IMR-90 (cell line): ENCODE data around the gene UFSP1. TPM values are rescaled to one million over a fixed set of nuclear protein-coding genes. Genes with fewer than 3 reads are reported as not detected.

Experiments
- ATAC-seq: fragments of 200-7000 bp; cut with Tn5 transposase; 2 replicates; pipeline ENCODE4 v1.9.1; 2020; ENCODE audit warnings: low read depth, mild to moderate bottlenecking, moderate library complexity
- BruUV-seq: library from RNA; stranded (reverse); fragments of 400-500 nt; replicated peaks from 2 replicates; lab custom pipeline; 2021; lab: Mats Ljungman, UMichigan
- CTCF ChIA-PET: fragments of 300-600 bp; formaldehyde crosslinking; extraction: SDS; loops from one replicate; lab custom pipeline; 2021; ENCODE audit warnings: antibody characterized with exemption; lab: Yijun Ruan, JAX
- POLR2A ChIA-PET: fragments of 300-600 bp; sonication (Branson Sonifier 250); formaldehyde crosslinking; loops from one replicate; lab custom pipeline; 2022; ENCODE audit warnings: antibody characterized with exemption; ENCODE audit not compliant: unreplicated experiment; lab: Charles Lee
- DNase-seq: peaks from one replicate; pipeline ENCODE4 v3.0.0; 2013
- H2AFZ ChIP-seq: replicated peaks from 2 replicates; pipeline ENCODE3; 2013; ENCODE audit warnings: low read length, mild to moderate bottlenecking; ENCODE audit not compliant: poor library complexity
- H2AK5ac ChIP-seq: 2 replicates; pipeline ENCODE4 v1.6.1; 2013; ENCODE audit warnings: low read depth, low read length, inconsistent platforms
- H2AK9ac ChIP-seq: replicated peaks from 2 replicates; pipeline ENCODE3; 2013; ENCODE audit warnings: mild to moderate bottlenecking, low read depth, low read length, moderate library complexity; ENCODE audit not compliant: poor library complexity
- H2BK120ac ChIP-seq: 2 replicates; pipeline ENCODE4 v1.6.1; 2013; ENCODE audit warnings: low read depth, low read length, inconsistent platforms
- H2BK15ac ChIP-seq: 3 replicates; pipeline ENCODE4 v1.6.1; 2013; ENCODE audit warnings: low read depth, low read length, inconsistent platforms
- H2BK20ac ChIP-seq: 2 replicates; pipeline ENCODE4 v1.6.1; 2013; ENCODE audit warnings: low read depth, mild to moderate bottlenecking, inconsistent platforms, low read length, moderate library complexity
- H2BK5ac ChIP-seq: 2 replicates; pipeline ENCODE4 v1.6.1; 2013; ENCODE audit warnings: mild to moderate bottlenecking, low read depth, low read length, inconsistent platforms; ENCODE audit not compliant: poor library complexity, severe bottlenecking
- H3K14ac ChIP-seq: replicated peaks from 2 replicates; pipeline ENCODE4 v1.6.1; 2013; ENCODE audit warnings: low read depth, low read length, inconsistent platforms
- H3K18ac ChIP-seq: 2 replicates; pipeline ENCODE4 v1.6.1; 2013; ENCODE audit warnings: low read depth, low read length, control low read depth
- H3K23ac ChIP-seq: 2 replicates; pipeline ENCODE4 v1.6.1; 2013; ENCODE audit warnings: low read depth, low read length, inconsistent platforms
- H3K27ac ChIP-seq: 2 replicates; pipeline ENCODE4 v1.5.1; 2013; ENCODE audit warnings: mild to moderate bottlenecking, control low read depth, low read length; ENCODE audit not compliant: insufficient read depth
- H3K27me3 ChIP-seq: 2 replicates; pipeline ENCODE4 v1.6.1; 2013; ENCODE audit warnings: low read length; ENCODE audit not compliant: control insufficient read depth, insufficient read depth
- H3K36me3 ChIP-seq: 2 replicates; pipeline ENCODE4 v1.6.1; 2013; ENCODE audit warnings: low read length, mixed read lengths; ENCODE audit not compliant: control insufficient read depth, insufficient read depth
- H3K4ac ChIP-seq: 2 replicates; pipeline ENCODE4 v1.6.1; 2013; ENCODE audit warnings: low read depth, low read length, inconsistent platforms
- H3K4me1 ChIP-seq: 2 replicates; pipeline ENCODE4 v1.6.1; 2013; ENCODE audit warnings: low read length, mixed read lengths; ENCODE audit not compliant: control insufficient read depth, insufficient read depth
- H3K4me2 ChIP-seq: 2 replicates; pipeline ENCODE4 v1.6.1; 2013; ENCODE audit warnings: low read depth, mild to moderate bottlenecking, control low read depth, low read length, moderate library complexity
- H3K4me3 ChIP-seq: 2 replicates; pipeline ENCODE4 v1.5.1; 2013; ENCODE audit warnings: low read depth, mild to moderate bottlenecking, control low read depth, low read length, moderate library complexity; ENCODE audit not compliant: insufficient read depth
- H3K56ac ChIP-seq: 2 replicates; pipeline ENCODE4 v1.6.1; 2013; ENCODE audit warnings: low read length, inconsistent platforms; ENCODE audit not compliant: insufficient read depth; ENCODE audit errors: extremely low read depth
- H3K79me1 ChIP-seq, 2 experiments: 2 replicates each; pipeline ENCODE4 v1.6.1; 2013; ENCODE audit warnings: low read length in 2 of 2, inconsistent platforms in 1 of 2, low read depth in 1 of 2
- H3K9ac ChIP-seq: 2 replicates; pipeline ENCODE4 v1.6.1; 2013; ENCODE audit warnings: low read depth, low read length, control low read depth
- H3K9me1 ChIP-seq: 2 replicates; pipeline ENCODE4 v1.6.1; 2013; ENCODE audit warnings: low read length, inconsistent platforms; ENCODE audit not compliant: insufficient read depth
- H3K9me3 ChIP-seq: 2 replicates; pipeline ENCODE4 v1.6.1; 2013; ENCODE audit warnings: low read length; ENCODE audit not compliant: control insufficient read depth, insufficient read depth
- H4K20me1 ChIP-seq: 2 replicates; pipeline ENCODE4 v1.6.1; 2013; ENCODE audit warnings: low read length, inconsistent platforms; ENCODE audit not compliant: insufficient read depth
- H4K5ac ChIP-seq: 2 replicates; pipeline ENCODE4 v1.6.1; 2013; ENCODE audit warnings: mild to moderate bottlenecking, low read depth, low read length, control low read depth
- H4K8ac ChIP-seq, 2 experiments: 2 replicates each; pipeline ENCODE4 v1.6.1; 2013; ENCODE audit warnings: low read depth in 2 of 2, low read length in 2 of 2, control low read depth in 1 of 2, inconsistent platforms in 1 of 2
- H4K91ac ChIP-seq: 2 replicates; pipeline ENCODE4 v1.6.1; 2013; ENCODE audit warnings: low read depth, low read length, inconsistent platforms; ENCODE audit not compliant: insufficient read depth
- FOS ChIP-seq: fragments of 150-350 bp; IDR thresholded peaks from 2 replicates; pipeline ENCODE4 v1.6.1; 2016; ENCODE audit warnings: low read depth, low read length
- NFE2L2 ChIP-seq: fragments of 150-350 bp; IDR thresholded peaks from 2 replicates; pipeline ENCODE4 v1.6.1; 2016; ENCODE audit warnings: low read depth, mild to moderate bottlenecking, low read length
- WGBS, 2 experiments: methylation state at CpG; one replicate each; pipeline versions ENCODE4 v1.1.5 to v1.1.7; 2013; ENCODE audit warnings: missing lambda C conversion rate in 2 of 2; ENCODE audit not compliant: insufficient read length in 1 of 2; ENCODE audit errors: extremely low coverage in 2 of 2; 5-methylcytosine and 5-hydroxymethylcytosine counted together
- dilution Hi-C: fragments of 300-500 bp; cut with HindIII; formaldehyde crosslinking; loops from one replicate; pipeline ENCODE4 v1.14.3; 2018; ENCODE audit warnings: low sequenced_read_pairs; ENCODE audit not compliant: unreplicated experiment
- in situ Hi-C: fragments of 300-500 bp; cut with MboI; formaldehyde crosslinking; loops from 3 replicates; pipeline ENCODE4 v1.14.3; 2019; ENCODE audit warnings: low sequenced_read_pairs, inconsistent platforms, mixed read lengths
- intact Hi-C: fragments of 100-400 bp; cut with micrococcal nuclease; formaldehyde crosslinking; loops from 2 replicates; pipeline ENCODE4 v1.10.0; 2022
- microRNA-seq, 2 experiments: library from miRNA; stranded (forward) in 1 of 2; unstranded in 1 of 2; fragments of 10-50 nt in 1 of 2; fragments of <30 nt in 1 of 2; gene quantifications in 1 of 2; microRNA quantifications in 1 of 2; one replicate each; pipeline versions ENCODE3 to v1.1.0; 2013 to 2020; ENCODE audit not compliant: insufficient read depth in 1 of 2, insufficient read length in 1 of 2, unreplicated experiment in 1 of 2
- polyA plus RNA-seq, 3 experiments: library from polyadenylated mRNA; depleted of rRNA; stranded (reverse); fragments of >200 nt; gene quantifications; 2 replicates each; pipeline ENCODE4 v1.2.3, GENCODE V29; 2012; ENCODE audit warnings: low replicate concordance in 1 of 3
- small RNA-seq, 5 experiments: library from RNA; depleted of rRNA; stranded (forward); fragments of <200 nt; gene quantifications; one replicate each; pipeline ENCODE3, GENCODE V24; 2012
- total RNA-seq: library from RNA; depleted of rRNA; stranded (reverse); fragments of >200 nt; gene quantifications from 2 replicates; pipeline ENCODE4 v1.2.3, GENCODE V29; 2012; rRNA removed

UFSP1 gene
- total and polyA plus RNA-seq, 2 of the 4 experiments (the other 2 are of a cell fraction): 0.36 to 1.0 TPM

- Histone ChIP-seq H2BK15ac (no peak overlapping the region), H2BK120ac (no peak overlapping the region), H2AK5ac (no peak overlapping the region), H3K4me1 (no peaks in the 10 kb centered on the region), H3K9ac (no peak overlapping the region), H3K79me1 (no peaks in the 10 kb centered on the region; a peak in 1 of 4 replicates), H3K14ac (no peak overlapping the region), H3K18ac (no peak overlapping the region), H3K9me1 (no peaks in the 10 kb centered on the region; the same call in 1 of the 2 replicates), H3K4me3 (no peak overlapping the region), H3K36me3 (no peaks in the 10 kb centered on the region), H4K20me1 (no peaks in the 10 kb centered on the region), H3K56ac (no peak overlapping the region), H2BK20ac (no peak overlapping the region), H4K5ac (no peak overlapping the region), H2AFZ (no peak overlapping the region), H3K27me3 (no peaks in the 10 kb centered on the region), H3K23ac (no peak overlapping the region), H3K4me2 (no peak overlapping the region), H4K91ac (no peak overlapping the region), H3K9me3 (no peaks in the 10 kb centered on the region), H3K27ac (no peak overlapping the region), H2AK9ac (no peak overlapping the region), H4K8ac (no peak overlapping the region), H2BK5ac (no peak overlapping the region), H3K4ac (no peak overlapping the region)
- DNase-seq (no peak), ATAC-seq (no peak)
- BruUV-seq: no TSS peak
- in situ Hi-C loops (no loop called here), intact Hi-C loops (loop anchor here (5.0 to 10.0 kb wide), 2 partner anchors 37 to 255 kb away; partner anchors contain the start of genes FBXO24 and LRCH4), dilution Hi-C loops (no loop called here)
- no peak for TF ChIP-seq FOS
- TF ChIP-seq NFE2L2: no peak
- WGBS, 2 experiments: 96% methylated on average over 13 of the region's 18 CpGs; no CpG with 5 or more reads in 1 of the 2 experiments
- CTCF ChIA-PET: no interaction called here
- POLR2A ChIA-PET: interaction anchor here (0.6 kb wide), 1 partner anchor 413 kb away, joined by 3 read pairs; no protein-coding TSS in a partner anchor
Measured at GRCh38 chr7:100839361-100839760, 50.2 kb downstream of the UFSP1 start.

Small RNAs within 50 kb of the gene (microRNA-seq; reads per million reads assigned to microRNA genes)
- not detected for gene MIR6875 (ENCODE audit: unreplicated experiment)
- gene RN7SL549P (ENCODE audit: insufficient read depth, insufficient read length): not detected
- not detected for gene RPS29P15 (ENCODE audit: insufficient read depth, insufficient read length)

Small RNAs within 50 kb of the gene (small RNA-seq; reads per million reads assigned to genes)
- gene RN7SL549P (0 reads per million in 5 experiments), gene RPS29P15 (0 reads per million in 5 experiments)

Other genes with a start within 250 kb of the UFSP1 start
- under 0.01 and 0.18 TPM in 2 replicates for gene TFR2, start 248.2 kb downstream of the UFSP1 start, total RNA-seq
- 0.24 and 0.50 TPM in 2 replicates for gene TFR2, start 248.2 kb downstream of the UFSP1 start, polyA plus RNA-seq (2012; rRNA removed)
- not detected in 2 replicates for gene ACTL6B, start 233.3 kb downstream of the UFSP1 start, total RNA-seq
- not detected in 2 replicates for gene ACTL6B, start 233.3 kb downstream of the UFSP1 start, polyA plus RNA-seq (2012; rRNA removed)
- gene GNB2, start 216.0 kb downstream of the UFSP1 start, total RNA-seq: 62.0 and 67.5 TPM in 2 replicates
- gene GNB2, start 216.0 kb downstream of the UFSP1 start, polyA plus RNA-seq (2012; rRNA removed): 245 and 279 TPM in 2 replicates
- 3.0 and 3.3 TPM in 2 replicates for gene GIGYF1, start 195.5 kb downstream of the UFSP1 start, total RNA-seq
- 10.7 and 11.6 TPM in 2 replicates for gene GIGYF1, start 195.5 kb downstream of the UFSP1 start, polyA plus RNA-seq (2012; rRNA removed)
- gene POP7, start 183.6 kb downstream of the UFSP1 start, total RNA-seq: 14.9 and 16.9 TPM in 2 replicates
- 38.0 and 50.5 TPM in 2 replicates for gene POP7, start 183.6 kb downstream of the UFSP1 start, polyA plus RNA-seq (2012; rRNA removed)
- not detected in 2 replicates for gene EPO, start 169.2 kb downstream of the UFSP1 start, total RNA-seq
- gene EPO, start 169.2 kb downstream of the UFSP1 start, polyA plus RNA-seq (2012; rRNA removed): not detected in 2 replicates
- not detected in 2 replicates for gene ZAN, start 156.1 kb downstream of the UFSP1 start, total RNA-seq
- gene ZAN, start 156.1 kb downstream of the UFSP1 start, polyA plus RNA-seq (2012; rRNA removed): not detected in 2 replicates
- 35.0 and 36.4 TPM in 2 replicates for gene EPHB4, start 62.2 kb downstream of the UFSP1 start, total RNA-seq
- 34.5 and 35.0 TPM in 2 replicates for gene EPHB4, start 62.2 kb downstream of the UFSP1 start, polyA plus RNA-seq (2012; rRNA removed)
- 3.3 and 4.5 TPM in 2 replicates for gene SLC12A9, start 37.0 kb downstream of the UFSP1 start, total RNA-seq
- gene SLC12A9, start 37.0 kb downstream of the UFSP1 start, polyA plus RNA-seq (2012; rRNA removed): 16.2 and 17.7 TPM in 2 replicates
- 36.4 and 39.2 TPM in 2 replicates for gene TRIP6, start 22.3 kb downstream of the UFSP1 start, total RNA-seq
- gene TRIP6, start 22.3 kb downstream of the UFSP1 start, polyA plus RNA-seq (2012; rRNA removed): 72.3 and 89.0 TPM in 2 replicates
- 41.4 and 45.3 TPM in 2 replicates for gene SRRT, start 14.6 kb downstream of the UFSP1 start, total RNA-seq
- gene SRRT, start 14.6 kb downstream of the UFSP1 start, polyA plus RNA-seq (2012; rRNA removed): 89.5 and 93.5 TPM in 2 replicates
- not detected in 2 replicates for gene ACHE, start 6.2 kb upstream of the UFSP1 start, total RNA-seq
- 0.41 and 0.65 TPM in 2 replicates for gene ACHE, start 6.2 kb upstream of the UFSP1 start, polyA plus RNA-seq (2012; rRNA removed)
- gene MUC3A, start 59.8 kb upstream of the UFSP1 start, total RNA-seq: not detected in 2 replicates
- 0.05 TPM in 1 of 2 replicates, not detected in the other for gene MUC3A, start 59.8 kb upstream of the UFSP1 start, polyA plus RNA-seq (2012; rRNA removed)
- gene MUC12, start 79.8 kb upstream of the UFSP1 start, total RNA-seq: not detected in 2 replicates
- gene MUC12, start 79.8 kb upstream of the UFSP1 start, polyA plus RNA-seq (2012; rRNA removed): 4.0 and 4.1 TPM in 2 replicates
- gene MUC17, start 130.4 kb upstream of the UFSP1 start, total RNA-seq: not detected in 2 replicates
- gene MUC17, start 130.4 kb upstream of the UFSP1 start, polyA plus RNA-seq (2012; rRNA removed): under 0.01 TPM in 1 of 2 replicates, not detected in the other
- gene TRIM56, start 195.8 kb upstream of the UFSP1 start, total RNA-seq: 3.9 and 4.4 TPM in 2 replicates
- gene TRIM56, start 195.8 kb upstream of the UFSP1 start, polyA plus RNA-seq (2012; rRNA removed): 4.7 and 5.9 TPM in 2 replicates
- 1,441 and 1,485 TPM in 2 replicates for gene SERPINE1, start 237.4 kb upstream of the UFSP1 start, total RNA-seq
- 2,783 and 2,870 TPM in 2 replicates for gene SERPINE1, start 237.4 kb upstream of the UFSP1 start, polyA plus RNA-seq (2012; rRNA removed)